GM18519 (cell line): ENCODE measurements around the gene RASL10A.

ENCODE experiments used
- ATAC-seq: cut with Tn5 transposase; IDR thresholded peaks from one replicate; pipeline ENCODE4 v1.9.1; 2021; ENCODE audit warnings: mild to moderate bottlenecking, moderate library complexity; ENCODE audit not compliant: unreplicated experiment, low FRiP score

RASL10A gene

GRCh38 chr22:29306835-29307595, 8.5 kb downstream of the RASL10A start:
- no peak for ATAC-seq

GRCh38 chr22:29306175-29306834, 9.2 kb downstream of the RASL10A start, which contains the start of gene GAS2L1:
Gene GAS2L1 (plus strand): TSS chr22:29306650. CDS start chr22:29308106, 1,456 bp downstream.
- no peak for ATAC-seq

DNA sequence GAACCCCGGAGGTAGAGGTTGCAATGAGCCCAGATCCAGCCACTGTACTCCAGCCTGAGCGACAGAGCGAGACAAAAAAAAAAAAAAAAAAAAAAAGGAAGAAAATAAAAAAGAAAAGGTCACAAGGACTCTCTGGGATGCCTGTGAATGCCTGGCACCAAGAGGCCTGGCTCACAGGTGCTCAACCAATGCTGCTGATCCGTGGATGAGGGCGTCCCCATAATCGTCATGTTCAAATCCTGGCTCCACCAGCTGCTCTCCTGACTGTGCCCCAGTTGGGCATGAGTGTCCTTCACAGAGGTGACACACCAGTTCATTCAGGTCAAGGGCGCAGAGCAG, 9.7 kb downstream of the RASL10A start:
- ATAC-seq: no peak

DNA sequence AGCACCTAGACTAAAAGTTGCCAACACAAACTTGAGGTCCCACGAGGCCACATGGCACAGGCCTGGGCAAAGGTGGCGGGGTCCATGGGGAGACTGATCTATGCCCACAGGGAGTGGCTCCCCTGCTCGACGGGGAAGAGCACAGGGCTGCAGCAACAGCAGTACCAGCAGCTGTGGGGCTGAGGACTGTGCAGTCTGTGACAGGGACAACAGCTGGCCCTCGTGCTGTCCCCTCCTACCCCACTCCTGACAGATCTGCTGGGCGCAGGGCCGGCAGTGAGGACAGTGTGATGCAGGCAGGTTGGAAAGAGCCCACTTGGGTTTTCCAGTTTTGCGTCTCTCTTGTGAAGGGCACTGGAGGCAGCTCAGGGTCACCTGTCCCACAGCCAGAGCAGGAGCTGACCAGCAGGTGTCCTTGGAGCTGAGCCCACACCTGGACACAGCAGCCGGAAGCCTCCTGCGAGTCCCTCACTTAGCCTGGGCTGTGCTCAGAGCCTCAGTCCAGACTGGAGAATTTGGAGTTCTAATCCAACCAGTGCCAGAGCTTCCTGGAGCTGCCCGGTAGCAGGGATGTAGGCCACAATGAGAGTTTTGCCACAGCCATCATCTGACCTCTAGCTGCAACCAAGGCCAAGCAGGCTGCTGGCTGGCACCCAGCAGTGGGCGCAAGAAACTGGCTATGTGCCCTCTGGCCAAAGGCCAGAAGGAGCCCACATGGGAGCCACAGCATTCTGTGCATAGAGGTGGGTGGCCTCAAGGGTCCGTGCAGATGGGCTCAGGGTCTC, 12.6 kb downstream of the RASL10A start:
- ATAC-seq: no peak

DNA sequence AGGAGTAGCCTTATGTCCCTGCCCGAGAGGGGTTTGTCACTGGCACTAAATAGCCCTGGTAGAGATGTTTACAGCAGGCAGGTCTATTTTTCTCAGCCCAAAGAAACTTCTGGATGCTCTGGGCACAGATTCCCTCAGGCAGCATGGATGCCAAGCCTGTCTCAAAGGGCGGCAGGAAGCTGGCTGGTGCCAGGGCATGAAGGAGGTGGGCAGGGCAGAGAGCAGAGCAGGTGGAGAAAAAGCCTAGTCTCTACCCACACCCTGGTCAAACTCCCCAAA, 13.2 kb downstream of the RASL10A start:
- ATAC-seq: no peak

- ATAC-seq: no peak
Measured at GRCh38 chr22:29301716-29302401, 13.6 kb downstream of the RASL10A start.

GRCh38 chr22:29300807-29301601, 14.5 kb downstream of the RASL10A start:
- no peak for ATAC-seq

DNA sequence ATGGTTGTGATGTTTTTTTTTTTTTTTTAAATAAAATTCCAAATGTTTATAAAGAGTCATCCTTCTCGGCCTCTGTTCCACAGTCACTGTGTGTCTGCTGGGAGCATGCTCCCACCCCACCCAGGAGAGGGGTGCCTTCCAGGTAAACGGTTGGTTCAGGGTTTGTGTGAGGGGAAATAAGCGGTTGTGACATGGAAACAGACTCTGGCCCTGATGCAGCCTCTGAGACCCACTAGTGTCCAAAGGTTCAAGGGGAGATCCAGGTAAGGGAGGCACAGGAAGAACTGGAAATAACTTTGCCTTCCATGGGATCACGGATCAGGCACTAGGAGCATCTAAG, 15.1 kb downstream of the RASL10A start:
- ATAC-seq: no peak

GRCh38 chr22:29299136-29299900, 16.2 kb downstream of the RASL10A start:
- ATAC-seq: no peak

GRCh38 chr22:29298641-29299040, 16.9 kb downstream of the RASL10A start:
- no peak for ATAC-seq

- no peak for ATAC-seq
Measured at GRCh38 chr22:29292379-29292778, 23.1 kb downstream of the RASL10A start.

DNA sequence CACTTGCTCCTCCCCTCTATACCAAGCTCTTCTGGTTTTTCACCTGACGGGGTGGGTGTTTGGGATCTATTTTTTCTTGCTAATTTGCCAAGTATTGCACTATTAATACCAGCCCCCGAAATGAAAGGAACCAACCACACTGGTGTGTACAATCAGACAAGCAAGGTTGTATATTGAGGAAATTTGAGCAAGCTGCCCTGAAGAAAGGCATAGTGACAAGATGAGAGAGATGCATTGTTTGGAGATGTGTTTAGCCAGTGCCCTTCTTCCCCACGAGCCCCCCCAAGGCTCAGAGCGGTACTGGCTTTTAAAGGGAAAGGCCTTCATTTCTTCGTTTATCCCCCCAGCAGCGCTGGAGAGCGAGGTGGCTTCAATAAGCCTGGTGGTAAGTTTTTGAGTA, 24.3 kb downstream of the RASL10A start:
- ATAC-seq: no peak

DNA sequence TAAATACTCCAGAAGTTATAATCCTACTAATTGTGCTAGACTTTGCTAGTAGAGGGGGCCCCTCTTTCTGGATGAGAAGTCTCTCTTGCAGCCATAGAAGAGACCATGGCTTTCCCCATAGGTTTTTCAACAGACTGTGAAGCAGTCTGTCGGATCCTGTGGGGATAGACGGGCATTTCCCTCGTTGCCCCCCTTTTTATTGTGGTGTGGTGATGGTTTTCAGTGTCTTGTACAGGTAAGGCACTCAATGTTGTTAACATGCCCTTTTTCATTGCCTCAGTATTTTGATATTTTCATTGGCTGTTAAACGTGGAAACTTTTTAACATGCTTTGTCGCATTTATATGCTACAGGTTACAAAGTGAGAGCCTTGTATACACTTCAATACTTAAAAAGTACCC, 25.4 kb downstream of the RASL10A start:
- no peak for ATAC-seq

GRCh38 chr22:29288837-29289236, 26.7 kb downstream of the RASL10A start:
- ATAC-seq: no peak

- ATAC-seq: no peak
Measured at GRCh38 chr22:29284196-29284595, 31.3 kb downstream of the RASL10A start.

DNA sequence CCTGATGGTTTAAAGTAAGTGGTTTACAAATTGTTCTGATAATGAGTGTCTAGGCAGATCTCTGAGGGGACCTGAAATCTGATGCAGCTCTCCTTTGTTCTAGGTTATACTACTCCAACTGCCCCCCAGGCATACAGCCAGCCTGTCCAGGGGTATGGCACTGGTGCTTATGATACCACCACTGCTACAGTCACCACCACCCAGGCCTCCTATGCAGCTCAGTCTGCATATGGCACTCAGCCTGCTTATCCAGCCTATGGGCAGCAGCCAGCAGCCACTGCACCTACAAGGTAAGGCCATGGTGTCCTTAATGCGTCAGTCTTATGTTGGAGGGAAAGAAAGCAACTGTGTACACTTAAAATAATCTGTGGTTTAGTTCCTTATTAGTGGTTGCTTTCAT, 37.6 kb downstream of the RASL10A start:
- no peak for ATAC-seq

DNA sequence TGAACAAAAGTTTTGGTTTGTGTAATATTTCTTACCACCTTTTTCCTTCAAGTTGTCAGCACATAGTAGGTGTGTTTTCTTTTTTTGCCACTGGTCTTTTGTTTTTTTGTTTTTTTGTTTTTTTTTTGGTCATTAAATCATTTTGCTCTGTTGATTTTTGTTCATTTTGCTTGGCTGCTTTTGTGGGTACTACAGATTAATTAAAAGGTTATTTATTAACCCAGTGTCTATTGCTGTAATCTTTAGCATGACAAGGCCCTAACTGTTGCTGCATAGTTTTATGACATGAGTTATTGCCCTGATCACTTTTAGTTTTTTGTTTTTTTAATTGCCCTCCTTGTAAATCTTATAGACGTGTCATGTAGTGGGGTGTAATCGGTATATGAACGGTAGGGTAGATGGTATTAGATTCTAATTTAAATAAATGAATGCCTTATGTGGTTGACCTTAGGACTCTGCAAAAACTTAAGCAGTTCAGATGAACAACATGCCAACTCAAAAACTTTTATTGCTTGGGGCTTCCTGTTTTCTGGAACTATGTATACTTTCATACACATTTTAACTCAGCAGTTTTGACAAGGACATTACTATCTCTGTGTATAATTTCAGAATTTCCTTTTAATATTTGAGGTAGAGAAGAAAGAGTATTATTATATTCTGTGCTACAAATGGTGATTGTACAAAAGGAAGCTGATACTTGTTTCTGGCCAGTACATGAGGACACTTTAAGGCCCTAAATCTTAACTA, 39.5 kb downstream of the RASL10A start:
- no peak for ATAC-seq

DNA sequence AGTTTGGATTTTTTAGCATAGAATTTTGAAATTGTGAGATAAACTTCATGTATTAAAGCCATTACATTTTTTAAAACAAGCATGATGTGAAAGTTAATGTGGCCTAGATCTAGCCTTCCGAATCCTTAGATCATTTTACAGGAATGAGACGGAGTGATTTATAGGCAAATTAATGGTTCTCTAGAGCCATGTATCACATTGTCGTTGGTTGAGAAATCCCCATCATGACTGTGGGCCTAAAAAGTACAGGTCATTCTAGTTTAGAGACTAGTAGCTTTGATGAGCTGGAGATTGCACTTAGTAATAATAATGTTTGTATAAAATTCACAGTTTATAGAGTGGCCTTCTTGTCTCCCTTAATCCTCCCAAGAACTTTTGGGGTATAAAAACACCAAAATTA, 40.3 kb downstream of the RASL10A start:
- ATAC-seq: no peak

GRCh38 chr22:29272624-29273023, 42.9 kb downstream of the RASL10A start:
- no peak for ATAC-seq
